Activated naive CD8-positive, alpha-beta T cell treated with anti-CD3 and anti-CD28 coated beads, Interleukin-2, amount 10 ng/mL, durations not matched to agents 7 days and 5 days (primary cell): ENCODE measurements around the gene LRRC74A. TPM values are rescaled to one million over a fixed set of nuclear protein-coding genes. Genes with fewer than 3 reads are reported as not detected.
A peak's percentile ranks its signal among the peaks of the same experiment; 100 is the strongest.

Experiments used
- ATAC-seq: fragments of 150-1000 bp; cut with Tn5 transposase; one replicate; pipeline ENCODE4 v1.10.0; 2021; ENCODE audit warnings: low read depth, moderate library complexity
- POLR2A ChIA-PET: fragments of 350-600 bp; sonication (Branson Sonifier 250); formaldehyde crosslinking; loops from one replicate; lab custom pipeline; 2021; ENCODE audit warnings: antibody characterized with exemption; lab: Charles Lee
- DNase-seq: peaks from one replicate; pipeline ENCODE4 v3.0.0; 2021
- H3K27ac Mint-ChIP-seq: one replicate; pipeline ENCODE4 v1.8.0; 2022; ENCODE audit warnings: mild to moderate bottlenecking, mixed read lengths
- H3K27me3 Mint-ChIP-seq: one replicate; pipeline ENCODE4 v1.8.0; 2022; ENCODE audit warnings: mild to moderate bottlenecking, moderate library complexity, mixed read lengths
- H3K36me3 Mint-ChIP-seq: one replicate; pipeline ENCODE4 v1.8.0; 2021; ENCODE audit warnings: mild to moderate bottlenecking, mixed read lengths
- H3K4me1 Mint-ChIP-seq: one replicate; pipeline ENCODE4 v1.8.0; 2021; ENCODE audit warnings: mixed read lengths
- H3K4me3 Mint-ChIP-seq: one replicate; pipeline ENCODE4 v1.8.0; 2022; ENCODE audit warnings: mild to moderate bottlenecking, moderate library complexity, mixed read lengths
- H3K9me3 Mint-ChIP-seq: one replicate; pipeline ENCODE4 v1.8.0; 2021; ENCODE audit warnings: mixed read lengths
- total RNA-seq, 2 experiments: library from RNA; stranded (reverse); gene quantifications; one replicate each; pipeline ENCODE4 v1.2.3, GENCODE V29; 2021

LRRC74A gene
- not detected for total RNA-seq

GRCh38 chr14:76826122-76826521 is at the start of gene LRRC74A:
Gene LRRC74A, plus strand, starts transcription at chr14:76826408. Its CDS starts 290 bp downstream, at chr14:76826698.
- Mint-ChIP-seq H3K4me1 (no peaks in the 10 kb centered on the region), H3K27ac (no peak within 1 kb of the TSS), H3K9me3 (no peaks in the 10 kb centered on the region), H3K36me3 (no peaks in the 10 kb centered on the region), H3K27me3 (peaks cover 6% of the 10 kb centered on the region), H3K4me3 (no peak within 1 kb of the TSS)
- DNase-seq = no peak
- no peak for ATAC-seq
- POLR2A ChIA-PET = no interaction called here

GRCh38 chr14:76776428-76777251 is 49.6 kb upstream of the LRRC74A start:
- no peak for ATAC-seq
- POLR2A ChIA-PET = interaction anchor here (0.5 to 1.3 kb wide), 4 partner anchors 8 to 314 kb away, joined by 3 to 4 read pairs (median 4); partner anchors contain the start of gene ANGEL1
- no peak for DNase-seq
- Mint-ChIP-seq H3K36me3 (no peaks in the 10 kb centered on the region), H3K9me3 (no peaks in the 10 kb centered on the region), H3K4me1 (peaks cover 9% of the 10 kb centered on the region), H3K27ac (no peak overlapping the region), H3K27me3 (no peaks in the 10 kb centered on the region), H3K4me3 (no peak overlapping the region)

GRCh38 chr14:76777721-76778120 is 48.5 kb upstream of the LRRC74A start:
- POLR2A ChIA-PET = interaction anchor here (1.1 to 1.3 kb wide), 2 partner anchors 9 to 34 kb away, joined by 3 to 4 read pairs; partner anchors contain the start of gene ANGEL1
- no peaks in the 10 kb centered on the region for H3K27me3 Mint-ChIP-seq
- DNase-seq (no peak), ATAC-seq (no peak)
- no peaks in the 10 kb centered on the region for H3K36me3 Mint-ChIP-seq
- H3K9me3 Mint-ChIP-seq = no peaks in the 10 kb centered on the region
- peaks cover 19% of the 10 kb centered on the region for H3K4me1 Mint-ChIP-seq
- H3K4me3 Mint-ChIP-seq = no peak overlapping the region
- peak overlapping the region; percentile 30 for H3K27ac Mint-ChIP-seq

- no peak overlapping the region for H3K27ac Mint-ChIP-seq
- H3K36me3 Mint-ChIP-seq = no peaks in the 10 kb centered on the region
- POLR2A ChIA-PET = no interaction called here
These were observed 47.5 kb upstream of the LRRC74A start for GRCh38 chr14:76778546-76779215.

GRCh38 chr14:76779221-76780057 is 46.8 kb upstream of the LRRC74A start:
- Mint-ChIP-seq H3K36me3 (no peaks in the 10 kb centered on the region), H3K9me3 (no peaks in the 10 kb centered on the region), H3K27ac (no peak overlapping the region), H3K4me1 (peaks cover 34% of the 10 kb centered on the region), H3K27me3 (no peaks in the 10 kb centered on the region), H3K4me3 (no peak overlapping the region)
- ATAC-seq (no peak), DNase-seq (no peak)
- POLR2A ChIA-PET = interaction anchor here (2.5 kb wide), 1 partner anchor 11 kb away, joined by 8 read pairs; no protein-coding TSS in a partner anchor

More at GRCh38 chr14:76778546-76779215, 47.5 kb upstream of the LRRC74A start:
- ATAC-seq (no peak), DNase-seq (no peak)
- Mint-ChIP-seq H3K4me3 (no peak overlapping the region), H3K27me3 (no peaks in the 10 kb centered on the region), H3K9me3 (no peaks in the 10 kb centered on the region), H3K4me1 (peaks cover 28% of the 10 kb centered on the region)

GRCh38 chr14:76780058-76780345 is 46.2 kb upstream of the LRRC74A start:
- no peaks in the 10 kb centered on the region for H3K27me3 Mint-ChIP-seq
- DNase-seq = no peak
- H3K36me3 Mint-ChIP-seq = no peaks in the 10 kb centered on the region
- H3K4me1 Mint-ChIP-seq = peaks cover 39% of the 10 kb centered on the region
- H3K9me3 Mint-ChIP-seq = no peaks in the 10 kb centered on the region
- peak overlapping the region; percentile 80 for H3K27ac Mint-ChIP-seq
- POLR2A ChIA-PET = interaction anchor here (2.5 kb wide), 1 partner anchor 11 kb away, joined by 8 read pairs; no protein-coding TSS in a partner anchor
- no peak for ATAC-seq
- no peak overlapping the region for H3K4me3 Mint-ChIP-seq

GRCh38 chr14:76780360-76780759 is 45.8 kb upstream of the LRRC74A start:
- no peak for ATAC-seq
- POLR2A ChIA-PET = interaction anchor here (0.6 to 2.5 kb wide), 2 partner anchors 12 to 40 kb away, joined by 4 to 8 read pairs; no protein-coding TSS in a partner anchor
- no peaks in the 10 kb centered on the region for H3K36me3 Mint-ChIP-seq
- peak overlapping the region; percentile 80 for H3K27ac Mint-ChIP-seq
- DNase-seq = no peak
- H3K9me3 Mint-ChIP-seq = no peaks in the 10 kb centered on the region
- H3K27me3 Mint-ChIP-seq = no peaks in the 10 kb centered on the region
- peaks cover 39% of the 10 kb centered on the region for H3K4me1 Mint-ChIP-seq
- H3K4me3 Mint-ChIP-seq = no peak overlapping the region

- DNase-seq = no peak
- Mint-ChIP-seq H3K27ac (peak overlapping the region; percentile 80), H3K4me1 (peaks cover 39% of the 10 kb centered on the region), H3K27me3 (no peaks in the 10 kb centered on the region), H3K4me3 (no peak overlapping the region), H3K36me3 (no peaks in the 10 kb centered on the region), H3K9me3 (no peaks in the 10 kb centered on the region)
- POLR2A ChIA-PET = interaction anchor here (0.6 to 2.5 kb wide), 3 partner anchors 12 to 39 kb away, joined by 4 to 8 read pairs (median 5); partner anchors contain the start of gene ANGEL1
- no peak for ATAC-seq
These were observed 45.1 kb upstream of the LRRC74A start for GRCh38 chr14:76780875-76781647.

GRCh38 chr14:76781648-76782051 is 44.6 kb upstream of the LRRC74A start:
- peak overlapping the region; percentile 4 for H3K4me3 Mint-ChIP-seq
- POLR2A ChIA-PET = interaction anchor here (1.1 to 2.5 kb wide), 4 partner anchors 13 to 31 kb away, joined by 3 to 8 read pairs (median 4); partner anchors contain the start of gene ANGEL1
- H3K4me1 Mint-ChIP-seq = peaks cover 39% of the 10 kb centered on the region
- no peaks in the 10 kb centered on the region for H3K27me3 Mint-ChIP-seq
- peak overlapping the region; percentile 80 for H3K27ac Mint-ChIP-seq
- ATAC-seq = peak; percentile 70
- DNase-seq = no peak
- H3K9me3 Mint-ChIP-seq = no peaks in the 10 kb centered on the region
- no peaks in the 10 kb centered on the region for H3K36me3 Mint-ChIP-seq

- Mint-ChIP-seq H3K27ac (peak overlapping the region; percentile 80), H3K4me3 (peak overlapping the region; percentile 41), H3K36me3 (no peaks in the 10 kb centered on the region), H3K4me1 (peaks cover 39% of the 10 kb centered on the region), H3K9me3 (no peaks in the 10 kb centered on the region), H3K27me3 (no peaks in the 10 kb centered on the region)
- peak; percentile 9 for ATAC-seq
- POLR2A ChIA-PET = interaction anchor here (0.8 to 2.5 kb wide), 6 partner anchors 14 to 72 kb away, joined by 3 to 8 read pairs (median 4); partner anchors contain the start of genes ANGEL1 and VASH1
- no peak for DNase-seq
These were observed 43.9 kb upstream of the LRRC74A start for GRCh38 chr14:76782115-76782884.

GRCh38 chr14:76782885-76783566 is 43.2 kb upstream of the LRRC74A start:
- H3K9me3 Mint-ChIP-seq = no peaks in the 10 kb centered on the region
- POLR2A ChIA-PET = interaction anchor here (0.8 to 2.4 kb wide), 5 partner anchors 14 to 73 kb away, joined by 3 to 8 read pairs (median 4); partner anchors contain the start of gene VASH1
- DNase-seq = no peak
- peak; percentile 30 for ATAC-seq
- H3K27ac Mint-ChIP-seq = peak overlapping the region; percentile 80
- H3K27me3 Mint-ChIP-seq = no peaks in the 10 kb centered on the region
- no peaks in the 10 kb centered on the region for H3K36me3 Mint-ChIP-seq
- peaks cover 39% of the 10 kb centered on the region for H3K4me1 Mint-ChIP-seq
- peak overlapping the region; percentile 41 for H3K4me3 Mint-ChIP-seq
